GM10266 (cell line): ENCODE data around the gene RAPGEF5.
"Not testable (repeated sequence)": the region's sequence is repeated elsewhere in the genome, so short reads cannot be mapped to it uniquely, and the experiment has no call there.

ENCODE experiments used
- DNase-seq: peaks from one replicate; pipeline ENCODE4 v3.0.0; 2012; ENCODE audit errors: extremely low spot score
- CTCF ChIP-seq: IDR thresholded peaks from 2 replicates; pipeline ENCODE4 v1.5.1; 2012; ENCODE audit warnings: mild to moderate bottlenecking, low read depth; ENCODE audit not compliant: control insufficient read depth, insufficient read depth; ENCODE audit errors: missing control alignments

The RAPGEF5 gene

GRCh38 chr7:22087861-22088260, 269.1 kb downstream of the RAPGEF5 start:
- no peak for DNase-seq
- TF ChIP-seq CTCF, result no peak

- DNase-seq, result no peak
Observed at GRCh38 chr7:22083704-22084240, 273.2 kb downstream of the RAPGEF5 start.

GRCh38 chr7:22082886-22083703, 273.9 kb downstream of the RAPGEF5 start:
- DNase-seq, result peak; percentile 89
- TF ChIP-seq CTCF, result peak; percentile 96

More at GRCh38 chr7:22083704-22084240, 273.2 kb downstream of the RAPGEF5 start:
- no peak for TF ChIP-seq CTCF

GRCh38 chr7:22082553-22082885, 274.4 kb downstream of the RAPGEF5 start:
- peak; percentile 19 for TF ChIP-seq CTCF
- DNase-seq, result no peak

- not testable (repeated sequence) for DNase-seq
Observed at GRCh38 chr7:22080219-22080618, 276.7 kb downstream of the RAPGEF5 start.

- DNase-seq, result not testable (repeated sequence)
Observed at GRCh38 chr7:22078872-22079271, 278.1 kb downstream of the RAPGEF5 start.

- no peak for DNase-seq
Observed at GRCh38 chr7:22075561-22075960, 281.4 kb downstream of the RAPGEF5 start.

More at GRCh38 chr7:22075561-22075960, 281.4 kb downstream of the RAPGEF5 start:
- TF ChIP-seq CTCF, result no peak
